A673 (cell line): Measurements from ENCODE around the gene PPP1R3G. TPM values are rescaled to one million over a fixed set of nuclear protein-coding genes. Genes with fewer than 3 reads are reported as not detected.

Source experiments
- BruUV-seq: library from RNA; stranded (reverse); fragments of 400-500 nt; replicated peaks from 2 replicates; lab custom pipeline; 2021; lab: Mats Ljungman, UMichigan
- CTCF ChIA-PET: fragments of 300-600 bp; sonication (Branson Sonifier 250); formaldehyde crosslinking; loops from one replicate; lab custom pipeline; 2022; ENCODE audit warnings: antibody characterized with exemption; lab: Charles Lee
- POLR2A ChIA-PET: fragments of 300-600 bp; sonication (Branson Sonifier 250); formaldehyde crosslinking; loops from one replicate; lab custom pipeline; 2022; ENCODE audit warnings: antibody characterized with exemption; ENCODE audit not compliant: low non-redundant PET; lab: Charles Lee
- DNase-seq: peaks from one replicate; pipeline ENCODE4 v3.0.0-alpha.2; 2015; ENCODE audit warnings: low spot score
- H3K27ac ChIP-seq: fragments of 200-600 bp; sonication (generic); 2 replicates; pipeline ENCODE4 v1.5.1; 2016; ENCODE audit warnings: mixed run types, low read depth, mild to moderate bottlenecking, mixed read lengths, antibody characterized with exemption, low read length; ENCODE audit not compliant: poor library complexity, severe bottlenecking
- H3K27me3 ChIP-seq: fragments of 200-600 bp; sonication (generic); replicated peaks from 2 replicates; pipeline ENCODE4 v1.6.1; 2017; ENCODE audit warnings: mixed run types, low read depth, mild to moderate bottlenecking, mixed read lengths, antibody characterized with exemption, low read length; ENCODE audit not compliant: insufficient read depth, poor library complexity
- H3K36me3 ChIP-seq: fragments of 200-600 bp; sonication (generic); 2 replicates; pipeline ENCODE4 v1.6.1; 2016; ENCODE audit warnings: mixed run types, mild to moderate bottlenecking, mixed read lengths, antibody characterized with exemption, low read length; ENCODE audit not compliant: insufficient read depth, poor library complexity, severe bottlenecking
- H3K4me1 ChIP-seq: fragments of 200-600 bp; sonication (generic); 2 replicates; pipeline ENCODE4 v1.6.1; 2017; ENCODE audit warnings: mixed run types, mild to moderate bottlenecking, mixed read lengths, antibody characterized with exemption, low read length; ENCODE audit not compliant: insufficient read depth, poor library complexity, severe bottlenecking
- H3K4me3 ChIP-seq: fragments of 200-600 bp; sonication (generic); 2 replicates; pipeline ENCODE4 v1.5.1; 2016; ENCODE audit warnings: low read depth, mixed run types, mild to moderate bottlenecking, mixed read lengths, low read length; ENCODE audit not compliant: poor library complexity, severe bottlenecking
- H3K9me3 ChIP-seq: fragments of 200-600 bp; sonication (generic); 2 replicates; pipeline ENCODE4 v1.6.1; 2016; ENCODE audit warnings: mixed run types, low read depth, mild to moderate bottlenecking, mixed read lengths, antibody characterized with exemption, low read length; ENCODE audit not compliant: poor library complexity, severe bottlenecking
- EZH2 ChIP-seq: fragments of 200-600 bp; sonication (generic); IDR thresholded peaks from 2 replicates; pipeline ENCODE4 v1.6.1; 2017; ENCODE audit warnings: borderline replicate concordance, low read depth, mild to moderate bottlenecking, mixed read lengths, antibody characterized with exemption, low read length; ENCODE audit not compliant: poor library complexity, severe bottlenecking
- intact Hi-C: fragments of 100-400 bp; cut with micrococcal nuclease; formaldehyde crosslinking; loops from one replicate; pipeline ENCODE4 v1.10.0; 2022; ENCODE audit not compliant: unreplicated experiment
- total RNA-seq: library from RNA; stranded (reverse); gene quantifications from 2 replicates; pipeline ENCODE4 v1.2.3, GENCODE V29; 2021
- TF ChIP-seq, protein P1 (sequence below): fragments of 300-800, 200-600 bp; sonication (generic); conservative IDR thresholded peaks from 2 replicates; pipeline ENCODE4 v1.5.1; 2017; ENCODE audit warnings: low read depth, mild to moderate bottlenecking, antibody characterized with exemption, low read length, moderate library complexity, mixed read lengths

The PPP1R3G gene
- total RNA-seq, 1 experiment from 2014 or later = 0.24 TPM

DNA sequence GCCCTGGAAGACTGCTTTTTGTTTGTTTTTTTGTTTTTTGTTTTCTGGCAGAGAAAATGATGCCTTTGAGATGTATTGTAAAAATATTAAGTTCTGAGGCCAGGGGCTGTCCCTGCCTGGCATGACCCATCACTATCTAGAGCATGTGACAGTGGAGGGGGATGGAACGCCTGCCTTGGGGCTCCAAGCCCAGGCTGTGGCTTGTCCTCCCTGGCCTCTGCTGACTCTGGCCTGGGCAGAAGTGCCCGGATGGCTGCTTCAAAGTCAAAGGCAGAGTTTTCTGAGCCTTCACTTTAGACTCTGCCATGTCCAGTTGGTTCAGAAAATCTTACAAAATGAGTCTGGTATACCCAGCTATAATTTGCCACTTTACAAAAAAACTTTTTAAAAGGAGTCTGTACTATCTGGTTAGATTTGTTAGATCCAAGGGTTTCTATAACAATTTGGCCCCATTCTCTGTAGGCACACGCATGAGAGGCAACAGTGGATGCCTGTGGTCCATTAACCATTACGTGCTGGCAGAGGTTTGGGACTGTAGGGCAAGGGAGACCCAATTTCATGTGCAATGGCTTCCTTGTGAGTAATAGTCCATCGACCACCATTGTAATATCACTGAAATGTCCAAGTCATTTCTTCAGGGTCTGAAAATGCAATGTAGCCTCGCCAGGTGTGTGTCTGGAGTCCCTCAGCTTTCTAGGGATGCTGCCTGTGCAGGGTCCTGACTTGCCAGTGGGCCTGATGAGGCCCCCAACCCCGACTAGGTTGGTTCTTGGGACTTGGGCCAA lies 8.3 kb downstream of the PPP1R3G start:
- no TSS peak for BruUV-seq
- Histone ChIP-seq H3K36me3 (no peaks in the 10 kb centered on the region), H3K4me1 (peaks cover 11% of the 10 kb centered on the region), H3K4me3 (no peak overlapping the region), H3K27ac (no peak overlapping the region), H3K9me3 (no peaks in the 10 kb centered on the region), H3K27me3 (no peaks in the 10 kb centered on the region)
- TF ChIP-seq, protein P1, sequence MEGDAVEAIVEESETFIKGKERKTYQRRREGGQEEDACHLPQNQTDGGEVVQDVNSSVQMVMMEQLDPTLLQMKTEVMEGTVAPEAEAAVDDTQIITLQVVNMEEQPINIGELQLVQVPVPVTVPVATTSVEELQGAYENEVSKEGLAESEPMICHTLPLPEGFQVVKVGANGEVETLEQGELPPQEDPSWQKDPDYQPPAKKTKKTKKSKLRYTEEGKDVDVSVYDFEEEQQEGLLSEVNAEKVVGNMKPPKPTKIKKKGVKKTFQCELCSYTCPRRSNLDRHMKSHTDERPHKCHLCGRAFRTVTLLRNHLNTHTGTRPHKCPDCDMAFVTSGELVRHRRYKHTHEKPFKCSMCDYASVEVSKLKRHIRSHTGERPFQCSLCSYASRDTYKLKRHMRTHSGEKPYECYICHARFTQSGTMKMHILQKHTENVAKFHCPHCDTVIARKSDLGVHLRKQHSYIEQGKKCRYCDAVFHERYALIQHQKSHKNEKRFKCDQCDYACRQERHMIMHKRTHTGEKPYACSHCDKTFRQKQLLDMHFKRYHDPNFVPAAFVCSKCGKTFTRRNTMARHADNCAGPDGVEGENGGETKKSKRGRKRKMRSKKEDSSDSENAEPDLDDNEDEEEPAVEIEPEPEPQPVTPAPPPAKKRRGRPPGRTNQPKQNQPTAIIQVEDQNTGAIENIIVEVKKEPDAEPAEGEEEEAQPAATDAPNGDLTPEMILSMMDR = no peak
- TF ChIP-seq EZH2 = no peak
- no peak for DNase-seq
- ChIA-PET CTCF (no interaction called here), POLR2A (no interaction called here)
- intact Hi-C loops = no loop called here

DNA sequence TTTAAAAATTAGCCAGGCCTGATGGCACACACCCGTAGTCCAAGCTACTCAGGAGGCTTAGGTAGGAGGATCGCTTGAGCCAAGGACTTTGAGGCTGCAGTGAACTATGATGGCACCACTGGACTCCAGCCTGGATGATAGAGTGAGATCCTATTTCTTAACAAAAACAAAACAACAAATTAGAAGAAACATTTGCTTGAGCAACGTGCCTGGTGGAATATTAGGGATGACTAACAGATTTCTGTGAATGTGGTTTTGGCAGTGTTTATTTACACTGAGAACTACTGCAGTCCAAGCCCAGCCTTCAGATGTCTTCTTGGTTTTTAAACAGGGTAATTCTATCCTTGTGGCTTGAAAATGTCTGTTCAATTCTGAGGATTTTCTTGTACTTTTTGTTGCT lies 9.2 kb downstream of the PPP1R3G start:
- Histone ChIP-seq H3K27ac (no peak overlapping the region), H3K9me3 (no peaks in the 10 kb centered on the region), H3K36me3 (no peaks in the 10 kb centered on the region), H3K4me1 (peaks cover 11% of the 10 kb centered on the region), H3K27me3 (no peaks in the 10 kb centered on the region), H3K4me3 (no peak overlapping the region)
- POLR2A ChIA-PET = no interaction called here
- TF ChIP-seq EZH2 = no peak
- TF ChIP-seq, protein P1 = no peak
- BruUV-seq = no TSS peak
- DNase-seq = no peak
- CTCF ChIA-PET = no interaction called here
- intact Hi-C loops = no loop called here

- ChIA-PET POLR2A (no interaction called here), CTCF (no interaction called here)
- no peak overlapping the region for H3K4me3 ChIP-seq
- TF ChIP-seq EZH2 = no peak
- TF ChIP-seq, protein P1 = no peak
- no peaks in the 10 kb centered on the region for H3K27me3 ChIP-seq
- no TSS peak for BruUV-seq
- no peak for DNase-seq
- H3K27ac ChIP-seq = no peak overlapping the region
- intact Hi-C loops = no loop called here
- no peaks in the 10 kb centered on the region for H3K9me3 ChIP-seq
- H3K36me3 ChIP-seq = no peaks in the 10 kb centered on the region
- H3K4me1 ChIP-seq = peaks cover 4% of the 10 kb centered on the region
Measured at GRCh38 chr6:5095236-5095635, 10.1 kb downstream of the PPP1R3G start.
